NCI-H460 (cell line): ENCODE results near the gene MYBBP1A. TPM values are rescaled to one million over a fixed set of nuclear protein-coding genes. Genes with fewer than 3 reads are reported as not detected.

Experiments
- DNase-seq: peaks from one replicate; pipeline ENCODE4 v3.0.0-alpha.2; 2016; ENCODE audit warnings: low read depth; ENCODE audit errors: extremely low read depth
- total RNA-seq: library from RNA; depleted of rRNA; stranded (reverse); fragments of >200 nt; shearing (Covaris generic); gene quantifications from 2 replicates; pipeline ENCODE4 v1.2.3, GENCODE V29; 2014

The MYBBP1A gene
- total RNA-seq, 1 experiment from 2014 or later = 71.3 TPM

- no peak for DNase-seq
Measured at GRCh38 chr17:4506175-4506813, 48.9 kb downstream of the MYBBP1A start.

- no peak for DNase-seq
Measured at GRCh38 chr17:4505187-4505586, 50.0 kb downstream of the MYBBP1A start.

- DNase-seq = no peak
Measured at GRCh38 chr17:4504188-4504587, 51.0 kb downstream of the MYBBP1A start.

- DNase-seq = no peak
Measured at GRCh38 chr17:4503283-4504025, 51.7 kb downstream of the MYBBP1A start.

GRCh38 chr17:4502466-4503154 lies 52.6 kb downstream of the MYBBP1A start:
- no peak for DNase-seq

- DNase-seq = no peak
Measured at GRCh38 chr17:4501295-4501949, 53.8 kb downstream of the MYBBP1A start.

GRCh38 chr17:4500191-4500571 lies 55.0 kb downstream of the MYBBP1A start:
- no peak for DNase-seq

GRCh38 chr17:4499431-4500190 lies 55.6 kb downstream of the MYBBP1A start:
- no peak for DNase-seq

- DNase-seq = peak; percentile 45
Measured at GRCh38 chr17:4498461-4499397, 56.5 kb downstream of the MYBBP1A start, which contains the start of gene SPNS2. Gene SPNS2 (plus strand): TSS chr17:4498881. CDS start chr17:4499048, 167 bp downstream.

- DNase-seq = no peak
Measured at GRCh38 chr17:4497101-4497824, 57.9 kb downstream of the MYBBP1A start.

- DNase-seq = peak; percentile 50
Measured at GRCh38 chr17:4492721-4493561, 62.2 kb downstream of the MYBBP1A start.

- DNase-seq = no peak
Measured at GRCh38 chr17:4490637-4491061, 64.5 kb downstream of the MYBBP1A start.

- DNase-seq = no peak
Measured at GRCh38 chr17:4490109-4490591, 65.0 kb downstream of the MYBBP1A start.

- DNase-seq = no peak
Measured at GRCh38 chr17:4488989-4489595, 66.1 kb downstream of the MYBBP1A start.
